Stomach (tissue), 9 donors: ENCODE measurements around the gene CENPX. TPM values are rescaled to one million over a fixed set of nuclear protein-coding genes. Genes with fewer than 3 reads are reported as not detected.

ENCODE experiments used
- DNase-seq, 2 donors: peaks; one replicate each; pipeline versions ENCODE4 v3.0.0 to v3.0.0-alpha.2; 2013 to 2019
- H3K27ac ChIP-seq, 5 donors: fragments of 200-600 bp in 4 of 5; sonication (generic) in 4 of 5; one replicate each; pipeline ENCODE4 v1.5.1; 2013 to 2019; ENCODE audit warnings: mild to moderate bottlenecking in 1 of 5, moderate library complexity in 1 of 5
- H3K27me3 ChIP-seq, 3 donors: fragments of 200-600 bp; sonication (generic); one replicate each; pipeline ENCODE4 v1.5.1; 2017 to 2019; ENCODE audit warnings: mixed run types in 1 of 3
- H3K36me3 ChIP-seq, 4 donors: fragments of 200-600 bp; sonication (generic); 1 replicate in 3 of 4; 2 replicates in 1 of 4; pipeline ENCODE4 v1.5.1; 2016 to 2019
- H3K4me1 ChIP-seq, 4 donors: fragments of 200-600 bp; sonication (generic); one replicate each; pipeline ENCODE4 v1.5.1; 2016 to 2019
- H3K4me3 ChIP-seq, 4 donors: fragments of 200-600 bp; sonication (generic) in 3 of 4; one replicate each; pipeline ENCODE4 v1.5.1; 2016 to 2019; ENCODE audit warnings: mild to moderate bottlenecking in 1 of 4
- H3K9me3 ChIP-seq, 4 donors: fragments of 200-600 bp; sonication (generic); one replicate each; pipeline ENCODE4 v1.5.1; 2016 to 2019
- CTCF ChIP-seq, 7 experiments: fragments of 450-650 bp in 4 of 7; fragments of 200-600 bp in 3 of 7; sonication (generic) in 3 of 7; IDR thresholded peaks; one replicate each; pipeline ENCODE4 v1.5.1; 2016 to 2019; ENCODE audit warnings: antibody characterized with exemption in 7 of 7, control low read depth in 2 of 7, mild to moderate bottlenecking in 1 of 7
- EP300 ChIP-seq: sonication (generic); formaldehyde crosslinking; IDR thresholded peaks from one replicate; pipeline ENCODE4 v1.6.1; 2017; ENCODE audit warnings: antibody characterized with exemption
- POLR2A ChIP-seq, 4 donors: fragments of 450-650 bp; IDR thresholded peaks; one replicate each; pipeline ENCODE4 v1.6.1; 2016; ENCODE audit warnings: antibody characterized with exemption in 4 of 4, control low read depth in 2 of 4, mild to moderate bottlenecking in 1 of 4, moderate library complexity in 1 of 4
- POLR2AphosphoS5 ChIP-seq, 3 donors: sonication (generic); formaldehyde crosslinking; IDR thresholded peaks; one replicate each; pipeline ENCODE4 v1.6.1; 2016; ENCODE audit warnings: antibody characterized with exemption in 3 of 3
- WGBS, 5 donors: extraction: QIAGEN DNeasy Blood & Tissue Kit in 3 of 5; methylation state at CpG; one replicate each; pipeline versions ENCODE4 v1.1.5 to v1.1.7; 2013 to 2018; 5-methylcytosine and 5-hydroxymethylcytosine counted together
- intact Hi-C: fragments of 100-400 bp; cut with DNase I; formaldehyde crosslinking; loops from one replicate; pipeline ENCODE4 v1.15.1; 2023; ENCODE audit warnings: low total_unique reads
- polyA plus RNA-seq, 3 donors: library from polyadenylated mRNA; stranded (reverse); fragments of 200-250 nt; gene quantifications; one replicate each; pipeline ENCODE4 v1.2.3, GENCODE V29; 2013
- total RNA-seq, 5 donors: library from RNA; depleted of rRNA; stranded (reverse); fragments of >200 nt; gene quantifications; one replicate each; pipeline versions ENCODE4 v1.1.0 to v1.2.3, GENCODE V29; 2014 to 2016
- donor health status: healthy with polysubstance abuse.
- donor health status: Bipolar disorder and iron deficiency.
- donor health status: healthy.

CENPX gene
- total and polyA plus RNA-seq, 8 donors = 22.0 to 231 (median 151) TPM

DNA sequence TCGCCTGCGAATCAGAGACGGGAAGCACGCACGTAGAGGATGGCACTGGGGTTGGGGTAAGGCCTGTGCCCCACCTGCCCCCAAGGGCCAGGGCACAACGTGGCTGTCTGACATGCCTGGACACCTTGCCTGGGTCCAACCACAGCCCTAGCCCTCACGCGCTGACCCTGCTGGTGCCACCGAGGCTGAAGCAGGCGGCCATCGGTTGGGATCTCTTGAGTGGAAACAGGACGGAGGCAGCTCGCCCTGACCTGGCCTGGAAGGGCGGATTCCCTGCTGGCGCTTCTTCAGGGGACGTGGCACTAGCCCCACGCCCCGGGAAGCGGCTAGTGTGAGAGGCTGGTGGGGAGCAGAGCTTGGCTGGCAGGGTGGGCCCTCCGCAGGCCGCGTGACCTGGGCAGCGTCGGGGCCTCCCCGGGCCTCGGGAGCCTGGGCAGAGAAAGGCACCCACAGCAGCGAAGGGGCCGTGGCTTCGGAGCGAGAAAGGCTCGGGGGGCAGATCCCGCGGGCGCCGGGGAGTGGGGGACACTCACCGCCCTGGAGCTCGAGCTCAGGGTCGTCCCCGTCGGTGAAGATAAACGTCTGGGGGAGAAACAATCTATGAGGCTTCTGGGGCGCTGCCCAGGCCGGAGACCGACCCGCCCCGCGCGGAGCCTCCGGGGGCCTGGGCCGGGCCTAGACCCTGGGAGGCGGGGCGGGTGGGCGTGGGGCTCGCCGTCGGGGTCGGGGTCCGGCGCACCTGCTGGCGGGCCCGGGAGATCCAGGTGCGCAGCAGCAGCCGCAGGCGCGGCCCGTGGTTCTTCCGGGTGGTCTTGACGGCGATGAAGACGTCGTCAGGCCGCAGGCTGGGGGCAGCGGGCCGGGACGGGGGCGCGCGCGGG is 28.3 kb upstream of the CENPX start:
- DNase-seq = peak in 1 of 2 donors; percentile 56
- peaks cover 19 to 69% (median 62%) of the 10 kb centered on the region in 4 donors for H3K36me3 ChIP-seq
- H3K4me3 ChIP-seq = peak overlapping the region; percentile 67 to 88 (median 86)
- H3K27ac ChIP-seq = peak overlapping the region; percentile 50 to 85 (median 82)
- intact Hi-C loops = no loop called here
- no peaks in the 10 kb centered on the region for H3K27me3 ChIP-seq
- H3K9me3 ChIP-seq = no peaks in the 10 kb centered on the region
- WGBS, 5 donors = 10 to 28% (median 16%) methylated on average over 29 to 79 of the region's 79 CpGs
- TF ChIP-seq POLR2AphosphoS5 (IDR thresholded peaks at IDR 0.05) (no peak), EP300 (no peak), POLR2A (IDR thresholded peaks at IDR 0.05) (no peak), CTCF (IDR thresholded peaks at IDR 0.05) (no peak)
- peaks cover 28 to 55% (median 48%) of the 10 kb centered on the region in 4 donors for H3K4me1 ChIP-seq

DNA sequence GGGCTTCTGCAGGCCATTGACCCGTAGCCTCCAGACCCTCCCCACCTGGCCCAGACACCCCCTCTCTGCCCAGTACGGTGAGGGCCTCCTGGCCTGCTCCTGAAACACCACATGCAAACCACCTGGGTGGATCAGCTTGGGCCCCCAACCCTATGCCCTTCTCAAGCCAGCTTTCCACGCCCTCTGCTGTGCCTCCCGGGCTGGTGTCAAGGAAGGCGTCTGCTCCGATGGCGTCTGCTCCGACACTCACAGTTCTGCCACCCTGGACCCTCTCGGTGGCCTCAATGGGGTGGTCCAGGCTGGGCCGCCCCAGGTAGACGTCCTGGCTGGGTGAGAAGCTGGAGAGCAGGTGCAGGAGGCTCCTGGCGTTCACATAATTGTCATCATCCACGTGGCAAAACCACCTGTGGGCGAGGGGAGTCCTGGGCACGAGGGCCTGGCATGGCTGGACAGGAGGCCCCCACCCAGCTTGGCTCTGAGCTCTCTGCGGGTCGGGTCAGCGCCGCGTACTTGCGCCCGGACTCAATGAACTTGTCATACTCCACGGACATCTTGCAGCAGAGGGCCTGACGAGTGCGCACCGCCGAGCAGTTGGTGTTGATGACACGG is 27.6 kb upstream of the CENPX start:
- peak overlapping the region; percentile 67 to 88 (median 86) for H3K4me3 ChIP-seq
- 85 to 89% (median 86%) methylated on average over 22 to 28 of the region's 28 CpGs for WGBS, 5 donors
- peaks cover 12 to 62% (median 54%) of the 10 kb centered on the region in 4 donors for H3K36me3 ChIP-seq
- H3K27ac ChIP-seq = peak overlapping the region in 1 of 5 donors; percentile 82
- H3K27me3 ChIP-seq = no peaks in the 10 kb centered on the region
- H3K4me1 ChIP-seq = peaks cover 28 to 54% (median 48%) of the 10 kb centered on the region in 4 donors
- TF ChIP-seq POLR2A (IDR thresholded peaks at IDR 0.05) = no peak
- no peak for TF ChIP-seq EP300
- TF ChIP-seq CTCF (IDR thresholded peaks at IDR 0.05) = no peak
- TF ChIP-seq POLR2AphosphoS5 (IDR thresholded peaks at IDR 0.05) = no peak
- no peaks in the 10 kb centered on the region for H3K9me3 ChIP-seq
- intact Hi-C loops = no loop called here
- no peak for DNase-seq

DNA sequence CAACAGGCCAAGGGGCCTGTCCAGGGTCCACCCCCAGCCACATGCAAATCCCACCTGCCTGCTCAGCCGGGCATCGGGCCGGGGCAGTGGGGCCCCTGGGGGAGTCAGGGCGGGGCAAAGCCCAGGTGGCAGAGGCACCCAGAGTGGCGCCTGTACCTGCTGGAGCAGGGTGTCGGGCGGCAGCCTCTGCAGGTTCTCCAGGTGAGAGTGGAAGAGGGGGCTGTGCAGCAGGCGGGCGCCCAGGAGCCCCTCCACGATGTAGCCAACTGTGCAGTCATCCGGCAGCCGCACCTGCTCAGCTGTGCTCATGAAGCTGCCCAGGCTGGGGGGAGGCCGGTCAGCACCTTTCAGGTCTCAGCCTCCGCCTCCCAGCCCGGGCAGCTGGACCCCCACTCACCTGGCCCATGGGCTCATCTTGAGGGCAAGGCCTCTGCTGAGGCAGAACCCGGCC is 26.9 kb upstream of the CENPX start:
- WGBS, 5 donors = 85 to 100% (median 90%) methylated on average over 4 to 16 of the region's 16 CpGs
- TF ChIP-seq EP300 (no peak), POLR2AphosphoS5 (IDR thresholded peaks at IDR 0.05) (no peak), POLR2A (IDR thresholded peaks at IDR 0.05) (no peak), CTCF (IDR thresholded peaks at IDR 0.05) (no peak)
- Histone ChIP-seq H3K4me1 (peaks cover 28 to 52% (median 46%) of the 10 kb centered on the region in 4 donors), H3K27ac (no peak overlapping the region), H3K36me3 (peaks cover 5 to 54% (median 47%) of the 10 kb centered on the region in 4 donors), H3K4me3 (no peak overlapping the region), H3K9me3 (no peaks in the 10 kb centered on the region), H3K27me3 (no peaks in the 10 kb centered on the region)
- intact Hi-C loops = no loop called here
- no peak for DNase-seq

DNA sequence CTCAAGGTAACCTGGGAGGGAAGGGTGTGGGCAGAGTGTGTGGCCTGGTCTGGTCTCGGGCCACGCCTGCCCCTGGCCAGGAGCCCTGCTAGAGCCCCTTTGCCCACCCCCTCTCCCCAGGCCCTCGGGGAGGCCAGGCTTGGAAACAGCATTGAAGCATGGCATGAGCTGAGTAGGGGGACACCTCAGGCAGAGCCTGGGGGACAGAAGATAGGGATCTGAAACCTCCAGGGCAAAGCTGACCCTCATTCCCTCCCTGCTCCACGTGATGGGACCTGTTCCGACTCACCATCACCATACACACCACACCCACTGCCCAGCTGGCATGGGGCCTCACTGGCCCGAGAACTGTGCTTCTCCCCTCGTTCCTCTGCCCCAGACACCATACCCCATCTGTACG is 26.4 kb upstream of the CENPX start:
- peaks cover 3 to 50% (median 43%) of the 10 kb centered on the region in 4 donors for H3K36me3 ChIP-seq
- H3K4me3 ChIP-seq = no peak overlapping the region
- no peaks in the 10 kb centered on the region for H3K27me3 ChIP-seq
- no peak for DNase-seq
- peaks cover 28 to 48% (median 42%) of the 10 kb centered on the region in 4 donors for H3K4me1 ChIP-seq
- H3K9me3 ChIP-seq = no peaks in the 10 kb centered on the region
- 74 to 86% (median 83%) methylated on average over 5 to 8 of the region's 8 CpGs for WGBS, 5 donors
- no peak for TF ChIP-seq EP300
- no peak for TF ChIP-seq POLR2AphosphoS5 (IDR thresholded peaks at IDR 0.05)
- TF ChIP-seq CTCF (IDR thresholded peaks at IDR 0.05) = no peak
- TF ChIP-seq POLR2A (IDR thresholded peaks at IDR 0.05) = no peak
- intact Hi-C loops = no loop called here
- no peak overlapping the region for H3K27ac ChIP-seq
